COR-L47 (cell line): Measurements from ENCODE around the gene CGNL1.
A peak's percentile ranks its signal among the peaks of the same experiment; 100 is the strongest.

Experiments
- DNase-seq: peaks from one replicate; lab custom pipeline; 2025; lab: John Stamatoyannopoulos, UW

The CGNL1 gene

DNA sequence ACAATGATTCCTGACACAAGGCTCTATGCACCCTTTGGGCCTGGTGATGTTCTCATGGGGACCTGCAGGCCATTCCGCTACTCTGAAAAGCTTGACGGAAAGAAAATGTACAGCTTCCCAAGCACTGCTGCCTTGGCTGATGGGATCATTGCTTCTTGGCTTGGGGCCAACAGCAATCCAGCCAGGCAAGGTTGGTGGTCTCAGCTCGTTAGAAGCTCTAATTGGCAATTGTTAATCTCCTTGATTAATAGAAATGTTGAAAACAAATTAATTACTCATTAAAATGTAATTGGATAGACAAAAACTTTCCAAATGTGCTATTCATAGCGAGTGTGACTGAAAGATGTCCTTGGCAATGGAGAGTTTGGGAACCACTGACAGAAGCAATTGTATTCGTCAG lies 199.1 kb downstream of the CGNL1 start:
- no peak for DNase-seq

DNA sequence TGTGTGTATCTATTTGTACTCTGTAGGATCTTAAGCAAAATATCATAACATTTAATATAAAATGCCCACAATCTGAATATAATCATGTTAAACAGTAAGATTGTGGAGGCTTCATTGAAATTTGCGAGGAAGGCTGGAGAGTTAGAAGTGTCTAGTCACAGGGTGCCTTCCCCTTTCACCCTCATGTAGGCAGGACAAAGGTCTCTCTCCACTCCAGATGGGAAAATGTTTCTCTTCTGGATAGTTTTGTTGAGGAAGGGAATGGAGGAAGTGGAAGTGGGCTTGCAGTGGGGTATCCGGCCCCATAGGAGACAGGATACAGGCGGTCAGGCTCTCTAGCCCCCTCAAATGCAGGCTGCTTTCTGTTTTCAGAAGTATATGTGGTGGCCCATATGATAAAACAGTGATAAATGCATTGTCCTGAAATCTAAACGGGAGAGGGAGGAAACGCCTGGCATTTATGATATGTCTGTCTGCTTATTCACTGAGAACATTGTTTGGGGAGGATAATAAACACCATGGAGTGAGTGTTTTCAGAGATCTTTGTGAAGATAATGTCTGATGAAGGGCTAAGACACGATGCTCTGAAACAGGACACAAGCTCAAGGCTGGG lies 202.1 kb downstream of the CGNL1 start:
- no peak for DNase-seq

GRCh38 chr15:57580428-57580827 lies 204.1 kb downstream of the CGNL1 start:
- no peak for DNase-seq

- DNase-seq, result no peak
These were observed 204.6 kb downstream of the CGNL1 start for GRCh38 chr15:57580866-57581265.

GRCh38 chr15:57582090-57582489 lies 205.8 kb downstream of the CGNL1 start:
- no peak for DNase-seq

DNA sequence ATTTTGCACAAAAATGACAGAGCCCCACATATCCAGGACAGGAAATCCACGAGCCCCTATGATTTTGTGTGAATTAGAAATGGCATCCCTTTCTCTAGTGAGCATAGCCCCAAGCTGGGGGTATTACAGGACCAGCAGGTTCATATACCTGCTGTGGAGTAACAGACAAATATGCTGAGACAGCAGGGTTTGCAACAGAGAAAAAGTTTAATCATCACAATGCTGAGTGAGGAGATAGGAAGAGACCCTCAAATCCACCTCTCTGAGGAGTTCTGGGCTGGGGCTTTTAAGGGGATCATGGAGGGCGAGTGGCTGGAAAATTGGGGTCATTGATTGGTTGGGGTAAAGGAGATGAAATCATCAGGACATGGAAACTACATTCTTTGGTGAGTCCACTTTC lies 207.0 kb downstream of the CGNL1 start:
- DNase-seq, result no peak

DNA sequence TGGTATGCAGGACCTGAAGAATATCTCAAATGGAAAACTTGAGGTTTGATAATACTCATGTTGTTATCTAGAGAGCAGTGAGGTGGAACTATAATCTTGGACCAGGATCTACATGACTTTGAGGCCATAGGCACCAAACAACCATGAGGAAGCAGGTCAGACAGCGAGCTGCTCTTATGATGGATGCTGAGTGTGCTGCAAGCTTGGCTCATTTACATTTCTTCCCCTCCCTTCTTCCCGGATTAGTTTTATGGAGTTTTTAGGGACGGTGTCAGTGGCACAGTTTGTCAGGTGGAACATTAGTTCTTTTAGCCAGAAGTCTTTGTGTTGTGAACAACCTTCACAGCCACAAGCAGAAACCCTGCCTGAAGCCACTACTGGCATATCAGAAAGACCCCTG lies 207.4 kb downstream of the CGNL1 start:
- DNase-seq, result no peak

- DNase-seq, result no peak
These were observed 210.5 kb downstream of the CGNL1 start for GRCh38 chr15:57586661-57587424.

- DNase-seq, result no peak
These were observed 213.0 kb downstream of the CGNL1 start for GRCh38 chr15:57589281-57589680.

GRCh38 chr15:57589754-57590153 lies 213.4 kb downstream of the CGNL1 start:
- DNase-seq, result no peak

DNA sequence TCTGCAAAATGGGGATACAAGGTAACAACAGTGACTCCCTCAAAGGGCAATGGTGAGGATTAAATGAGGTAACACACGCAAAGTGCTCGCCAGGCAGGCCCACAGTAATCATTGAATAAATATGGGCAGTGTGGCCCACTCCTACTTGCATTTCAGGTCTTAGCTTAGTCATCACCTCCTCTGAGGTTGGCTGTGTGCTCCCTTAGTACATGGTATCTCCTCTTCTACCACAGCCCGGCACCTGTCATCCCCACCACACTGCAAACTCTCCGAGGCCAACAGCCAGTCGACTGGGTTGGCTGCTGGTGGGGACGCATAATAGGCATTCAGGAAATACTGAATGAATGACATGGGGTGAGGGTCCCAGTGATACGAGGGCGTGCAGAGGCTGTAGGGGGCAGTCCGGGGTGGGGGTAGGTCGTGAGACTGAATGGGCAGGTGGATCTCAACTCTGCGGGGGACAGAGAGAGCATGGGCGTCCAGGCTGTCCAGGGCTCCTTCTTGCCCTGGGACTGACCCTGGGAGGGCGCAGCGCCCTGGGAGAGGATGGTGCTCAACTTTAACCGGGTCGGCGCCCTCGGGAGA lies 215.0 kb downstream of the CGNL1 start:
- no peak for DNase-seq

- DNase-seq, result no peak
These were observed 215.6 kb downstream of the CGNL1 start, which contains the start of gene MYZAP for GRCh38 chr15:57591822-57592367. Gene MYZAP, plus strand, starts transcription at chr15:57591904. Its CDS starts 131 bp downstream, at chr15:57592035.

DNA sequence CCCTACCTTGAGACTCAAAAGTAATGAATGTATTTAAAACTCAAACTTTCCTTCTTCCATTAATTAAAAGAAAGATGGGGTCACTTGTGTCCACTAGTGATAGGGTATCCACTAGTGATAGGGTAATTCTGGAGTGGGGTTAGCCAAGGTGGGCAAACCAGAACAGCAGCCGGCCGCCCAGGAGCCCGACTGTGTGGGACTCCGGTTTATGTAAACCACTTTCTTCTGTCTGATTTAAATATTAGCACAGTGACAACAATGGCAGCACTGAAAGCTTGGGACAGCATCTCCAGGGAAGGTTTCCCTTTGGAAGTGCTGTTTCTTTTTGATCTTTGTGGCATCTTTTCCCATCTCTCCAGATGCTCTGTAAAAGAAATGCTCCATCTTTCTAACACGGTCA lies 216.1 kb downstream of the CGNL1 start:
- no peak for DNase-seq

- DNase-seq, result no peak
These were observed 216.6 kb downstream of the CGNL1 start for GRCh38 chr15:57592836-57593420.

DNA sequence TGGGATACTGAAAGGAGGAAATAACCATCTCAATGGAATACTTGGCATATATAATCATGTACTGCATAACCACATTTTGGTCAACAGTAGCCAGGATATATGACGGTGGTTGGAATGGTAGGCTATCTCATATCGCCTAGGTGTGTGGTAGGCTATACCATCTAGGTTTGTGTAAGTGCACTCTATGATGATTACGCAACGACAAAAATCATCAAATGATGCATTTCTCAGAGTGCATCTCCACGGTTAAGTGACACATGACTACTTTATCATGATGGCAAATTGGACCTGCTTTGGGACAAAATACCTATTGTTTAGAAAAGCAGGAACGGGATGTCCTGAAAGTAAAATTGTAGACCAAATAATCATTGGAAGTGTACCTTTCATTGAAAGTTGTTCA lies 218.2 kb downstream of the CGNL1 start:
- no peak for DNase-seq

- DNase-seq, result peak; percentile 10
These were observed 218.9 kb downstream of the CGNL1 start for GRCh38 chr15:57595011-57595866.

- no peak for DNase-seq
These were observed 220.1 kb downstream of the CGNL1 start for GRCh38 chr15:57596301-57596855.

GRCh38 chr15:57596978-57597377 lies 220.7 kb downstream of the CGNL1 start:
- no peak for DNase-seq

- DNase-seq, result peak; percentile 10
These were observed 221.1 kb downstream of the CGNL1 start for GRCh38 chr15:57597431-57597830.

DNA sequence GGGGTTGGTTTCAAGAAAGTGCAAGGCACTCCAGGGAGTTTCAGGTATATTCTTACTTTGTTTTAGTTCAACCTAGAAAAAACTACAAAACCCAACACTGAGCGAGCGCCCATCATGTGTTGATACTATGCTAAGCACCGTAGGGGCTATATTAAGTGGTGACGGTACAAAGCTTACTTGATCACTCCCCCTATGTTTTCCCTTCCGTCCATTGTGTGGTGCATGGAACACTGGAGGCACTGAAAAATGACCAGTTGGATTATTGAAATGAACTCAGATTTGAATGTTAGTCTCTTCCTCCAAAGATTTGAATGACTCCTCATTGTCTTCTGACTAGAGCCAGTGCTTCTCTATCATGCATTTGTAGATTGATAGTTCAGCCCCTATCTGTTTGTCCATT lies 222.0 kb downstream of the CGNL1 start:
- DNase-seq, result no peak

- no peak for DNase-seq
These were observed 223.0 kb downstream of the CGNL1 start for GRCh38 chr15:57599296-57599810.
